ENCODE results near the gene FLNB. TPM values are rescaled to one million over a fixed set of nuclear protein-coding genes. Genes with fewer than 3 reads are reported as not detected.

The FLNB gene
- total and polyA plus RNA-seq, 2 of the 8 experiments (the other 6 are each of a cell fraction or from before 2014, with no cell fraction given), result 72.3 to 118 TPM

GRCh38 chr3:58018892-58019742 lies 10.9 kb downstream of the FLNB start:
- Histone ChIP-seq H2AK5ac (ENCODE audit: low read depth, low read length) (no peak overlapping the region), H2AFZ (ENCODE audit: low read length) (no peak overlapping the region), H4K5ac (ENCODE audit: insufficient read length, low read depth, low read length) (no peak overlapping the region), H3K4ac (replicated peaks; ENCODE audit: insufficient read length, low read depth, low read length) (no peak overlapping the region), H4K91ac (replicated peaks; ENCODE audit: insufficient read length, low read length) (no peak overlapping the region), H3K79me2 (ENCODE audit: control insufficient read depth in 1 of 2, insufficient read depth in 2 of 2, low read length in 2 of 2) (peaks cover 10 to 89% of the 10 kb centered on the region in 2 experiments), H3K56ac (replicated peaks; ENCODE audit: insufficient read length, low read depth, low read length) (no peak overlapping the region), H3K36me3 (ENCODE audit: control insufficient read depth in 2 of 4, insufficient read depth in 4 of 4, low read length in 3 of 4) (no peaks in the 10 kb centered on the region), H3K18ac (ENCODE audit: extremely low read depth, low read length) (0 out of 2 replicates have a peak overlapping the region, but pooled peaks have one; percentile 56), H4K20me1 (replicated peaks in 1 of 2; ENCODE audit: control insufficient read depth in 1 of 2, insufficient read depth in 2 of 2, low read length in 2 of 2) (peaks cover 2 to 4% of the 10 kb centered on the region in 2 experiments), H3K9me3 (ENCODE audit: insufficient read depth in 2 of 2, low read depth in 1 of 2, low read length in 1 of 2) (no peaks in the 10 kb centered on the region), H3K14ac (ENCODE audit: insufficient read length) (no peak overlapping the region), H3K27ac (ENCODE audit: low read depth, low read length) (no peak overlapping the region), H2BK5ac (ENCODE audit: low read depth, low read length) (peak overlapping the region; percentile 95; the same call in 1 of the 2 replicates), H2BK12ac (ENCODE audit: low read depth, low read length) (no peak overlapping the region), H2BK120ac (replicated peaks; ENCODE audit: low read depth, low read length) (no peak overlapping the region), H3K27me3 (replicated peaks in 1 of 4; ENCODE audit: control insufficient read depth in 3 of 4, extremely low read depth in 1 of 4, insufficient read depth in 3 of 4, low read length in 3 of 4) (no peaks in the 10 kb centered on the region), H3K23ac (ENCODE audit: insufficient read length) (no peak overlapping the region), H3K4me1 (replicated peaks in 1 of 4; ENCODE audit: control insufficient read depth in 3 of 4, insufficient read depth in 4 of 4, low read length in 3 of 4) (peaks cover 14 to 39% (median 24%) of the 10 kb centered on the region in 4 experiments), H2BK20ac (ENCODE audit: low read length) (no peak overlapping the region), H3K23me2 (ENCODE audit: low read depth, low read length) (no peaks in the 10 kb centered on the region), H3K4me3 (ENCODE audit: extremely low read depth in 1 of 4, insufficient read depth in 2 of 4, low read depth in 3 of 4, low read length in 4 of 4) (no peak overlapping the region), H3K4me2 (ENCODE audit: insufficient read depth in 1 of 2, low read depth in 2 of 2, low read length in 2 of 2) (peak overlapping the region in 1 of 2 experiments; percentile 36; a peak in 2 of 4 replicates), H3K9ac (replicated peaks in 1 of 4; ENCODE audit: extremely low read depth in 1 of 4, low read depth in 3 of 4, low read length in 3 of 4) (no peak overlapping the region), H4K8ac (ENCODE audit: extremely low read depth, insufficient read depth, low read length) (no peak overlapping the region), H2BK15ac (ENCODE audit: low read length) (no peak overlapping the region), H3K79me1 (ENCODE audit: low read depth, low read length) (peaks cover 5% of the 10 kb centered on the region)
- TF ChIP-seq CEBPB (IDR thresholded peaks at IDR 0.05; ENCODE audit: low read depth, low read length) (peak; percentile 73), CBX8 (IDR thresholded peaks at IDR 0.05; ENCODE audit: borderline replicate concordance, low read depth, low read length) (no peak), KDM1A (IDR thresholded peaks at IDR 0.05; ENCODE audit: borderline replicate concordance, low read length) (peak; percentile 31; the same call in 1 of the 2 replicates)
- 89% methylated on average over 8 of the region's 8 CpGs; no CpG with 5 or more reads in 1 of the 2 experiments for WGBS, 2 experiments (ENCODE audit: extremely low coverage in 1 of 2, insufficient coverage in 1 of 2, insufficient read length in 1 of 2, insufficient replicate concordance in 2 of 2, low coverage in 1 of 2, low lambda C conversion rate in 2 of 2, missing lambda C conversion rate in 1 of 2)
- FAIRE-seq (no peak), DNase-seq (ENCODE audit: low read depth in 1 of 2, low spot score in 2 of 2) (no peak)
- POLR2A ChIA-PET (ENCODE audit: partially characterized antibody), result interaction anchor here (0.7 to 6.3 kb wide), 8 partner anchors 10 to 54 kb away, joined by 3 to 55 read pairs (median 5); partner anchors contain the start of gene FLNB
- CTCF ChIA-PET (ENCODE audit: partially characterized antibody), result interaction anchor here (0.6 to 2.6 kb wide), 34 partner anchors 8 to 941 kb away, joined by 3 to 33 read pairs (median 4); partner anchors contain the start of gene FLNB
